GM23248 (cell line): ENCODE data around the gene EGFR. TPM values are rescaled to one million over a fixed set of nuclear protein-coding genes. Genes with fewer than 3 reads are reported as not detected.

Source experiments
- DNase-seq: peaks from one replicate; pipeline ENCODE4 v3.0.0-alpha.2; 2015
- H2AFZ ChIP-seq: fragments of 200-600 bp; sonication (generic); 2 replicates; pipeline ENCODE4 v1.6.1; 2016; ENCODE audit warnings: antibody characterized with exemption
- H3F3A ChIP-seq: fragments of 200-600 bp; sonication (generic); 2 replicates; pipeline ENCODE4 v1.6.1; 2016; ENCODE audit warnings: mild to moderate bottlenecking, antibody characterized with exemption, mixed run types; ENCODE audit not compliant: insufficient read depth
- H3K27ac ChIP-seq: fragments of 200-600 bp; sonication (generic); 2 replicates; pipeline ENCODE4 v1.5.1; 2016; ENCODE audit warnings: mild to moderate bottlenecking
- H3K27me3 ChIP-seq: fragments of 200-600 bp; sonication (generic); replicated peaks from 2 replicates; pipeline ENCODE4 v1.6.1; 2016; ENCODE audit warnings: mild to moderate bottlenecking; ENCODE audit not compliant: insufficient read depth
- H3K36me3 ChIP-seq: fragments of 200-600 bp; sonication (generic); 2 replicates; pipeline ENCODE4 v1.6.1; 2016; ENCODE audit warnings: low read depth, mild to moderate bottlenecking
- H3K4me1 ChIP-seq: fragments of 200-600 bp; sonication (generic); 2 replicates; pipeline ENCODE4 v1.6.1; 2016; ENCODE audit warnings: mild to moderate bottlenecking; ENCODE audit not compliant: insufficient read depth
- H3K4me2 ChIP-seq: fragments of 200-600 bp; sonication (generic); one replicate; pipeline ENCODE4 v1.6.1; 2016; ENCODE audit warnings: mild to moderate bottlenecking; ENCODE audit not compliant: unreplicated experiment
- H3K4me3 ChIP-seq: fragments of 200-600 bp; sonication (generic); 2 replicates; pipeline ENCODE4 v1.5.1; 2016; ENCODE audit warnings: mild to moderate bottlenecking
- H3K79me2 ChIP-seq: fragments of 200-600 bp; sonication (generic); 2 replicates; pipeline ENCODE4 v1.6.1; 2016; ENCODE audit warnings: mild to moderate bottlenecking; ENCODE audit not compliant: insufficient read depth
- H3K9ac ChIP-seq: fragments of 200-600 bp; sonication (generic); 2 replicates; pipeline ENCODE4 v1.6.1; 2016; ENCODE audit warnings: mild to moderate bottlenecking
- H3K9me2 ChIP-seq: fragments of 200-600 bp; sonication (generic); 2 replicates; pipeline ENCODE4 v1.6.1; 2016; ENCODE audit warnings: mixed run types, mild to moderate bottlenecking, moderate library complexity; ENCODE audit not compliant: insufficient read depth
- H3K9me3 ChIP-seq: fragments of 200-600 bp; sonication (generic); one replicate; pipeline ENCODE4 v1.6.1; 2017; ENCODE audit warnings: low read depth
- H4K20me1 ChIP-seq: fragments of 200-600 bp; sonication (generic); 2 replicates; pipeline ENCODE4 v1.6.0; 2016; ENCODE audit not compliant: insufficient read depth
- EZH2 ChIP-seq: fragments of 200-600 bp; sonication (generic); IDR thresholded peaks from 2 replicates; pipeline ENCODE4 v1.6.1; 2018; ENCODE audit warnings: antibody characterized with exemption, mild to moderate bottlenecking; ENCODE audit not compliant: insufficient read depth, poor library complexity, severe bottlenecking
- EZH2phosphoT487 ChIP-seq: fragments of 200-600 bp; sonication (generic); IDR thresholded peaks from 2 replicates; pipeline ENCODE4 v1.6.1; 2018; ENCODE audit warnings: antibody characterized with exemption, moderate library complexity, mild to moderate bottlenecking, low read depth; ENCODE audit not compliant: insufficient read depth
- WGBS, 2 experiments: methylation state at CpG; one replicate each; pipeline ENCODE4 v1.1.6; 2015 to 2017; ENCODE audit warnings: low lambda C conversion rate in 2 of 2, low coverage in 1 of 2; ENCODE audit errors: missing lambda C conversion rate in 2 of 2; 5-methylcytosine and 5-hydroxymethylcytosine counted together
- in situ Hi-C: fragments of 300-500 bp; cut with MboI; formaldehyde crosslinking; loops from 2 replicates; pipeline ENCODE4 v1.15.0; 2020
- polyA plus RNA-seq: library from polyadenylated mRNA; unstranded; fragments of >200 nt; fragmentation: Nextera tagmentation; extraction: Ambion mirVana; gene quantifications from 2 replicates; pipeline ENCODE4 v1.2.1, GENCODE V29; 2016
- total RNA-seq: library from RNA; depleted of rRNA; stranded (reverse); fragments of >200 nt; shearing (Covaris generic); gene quantifications from 2 replicates; pipeline ENCODE4 v1.2.3, GENCODE V29; 2014

EGFR gene
- total and polyA plus RNA-seq, 2 experiments from 2014 or later, result 48.7 to 53.5 TPM

- in situ Hi-C loops, result no loop called here
- peaks cover 35% of the 10 kb centered on the region for H3K4me1 ChIP-seq
- no peak overlapping the region for H3K4me2 ChIP-seq
- no peaks in the 10 kb centered on the region for H3K36me3 ChIP-seq
- H3K27ac ChIP-seq, result no peak overlapping the region
- no peaks in the 10 kb centered on the region for H4K20me1 ChIP-seq
- WGBS, 2 experiments, result 93 to 94% methylated on average over 11 of the region's 11 CpGs
- no peaks in the 10 kb centered on the region for H3K9me3 ChIP-seq
- peaks cover 99% of the 10 kb centered on the region for H3K79me2 ChIP-seq
- no peaks in the 10 kb centered on the region for H3K27me3 ChIP-seq
- no peak overlapping the region for H3K9ac ChIP-seq
- no peak overlapping the region for H2AFZ ChIP-seq
- DNase-seq, result no peak
- peaks cover 15% of the 10 kb centered on the region; the same call in 1 of the 2 replicates for H3F3A ChIP-seq
- H3K9me2 ChIP-seq, result no peaks in the 10 kb centered on the region
- no peak overlapping the region for H3K4me3 ChIP-seq
- no peak for TF ChIP-seq EZH2
- no peak for TF ChIP-seq EZH2phosphoT487
Observed at GRCh38 chr7:55112056-55112455, 93.2 kb downstream of the EGFR start.

- Histone ChIP-seq H3K4me2 (no peak overlapping the region), H3K27me3 (no peaks in the 10 kb centered on the region), H3K9ac (no peak overlapping the region), H3K27ac (no peak overlapping the region), H3K9me2 (no peaks in the 10 kb centered on the region), H3K4me3 (no peak overlapping the region), H3K79me2 (peaks cover 99% of the 10 kb centered on the region), H3K36me3 (no peaks in the 10 kb centered on the region), H3F3A (peaks cover 15% of the 10 kb centered on the region; the same call in 1 of the 2 replicates), H3K9me3 (no peaks in the 10 kb centered on the region), H3K4me1 (peaks cover 27% of the 10 kb centered on the region), H4K20me1 (no peaks in the 10 kb centered on the region), H2AFZ (no peak overlapping the region)
- 95 to 97% methylated on average over 3 of the region's 3 CpGs for WGBS, 2 experiments
- TF ChIP-seq EZH2 (no peak), EZH2phosphoT487 (no peak)
- in situ Hi-C loops, result no loop called here
- DNase-seq, result no peak
Observed at GRCh38 chr7:55113760-55114540, 95.1 kb downstream of the EGFR start.

- no peak for TF ChIP-seq EZH2phosphoT487
- TF ChIP-seq EZH2, result no peak
- peaks cover 94% of the 10 kb centered on the region for H3K79me2 ChIP-seq
- 91 to 94% methylated on average over 7 of the region's 7 CpGs for WGBS, 2 experiments
Observed at GRCh38 chr7:55117286-55117685, 98.5 kb downstream of the EGFR start.

GRCh38 chr7:55118426-55118825, 99.6 kb downstream of the EGFR start:
- no peak overlapping the region for H3K9ac ChIP-seq
- in situ Hi-C loops, result no loop called here
- H2AFZ ChIP-seq, result no peak overlapping the region
- H3K9me3 ChIP-seq, result no peaks in the 10 kb centered on the region
- peaks cover 94% of the 10 kb centered on the region for H3K79me2 ChIP-seq
- no peaks in the 10 kb centered on the region; the same call in 1 of the 2 replicates for H4K20me1 ChIP-seq
- no peak for TF ChIP-seq EZH2phosphoT487
- TF ChIP-seq EZH2, result no peak
- WGBS, 2 experiments, result 85 to 87% methylated on average over 5 of the region's 5 CpGs
- no peaks in the 10 kb centered on the region for H3K9me2 ChIP-seq
- DNase-seq, result no peak
- H3K4me2 ChIP-seq, result no peak overlapping the region
- H3K4me3 ChIP-seq, result no peak overlapping the region
- H3K27me3 ChIP-seq, result no peaks in the 10 kb centered on the region
- H3F3A ChIP-seq, result peaks cover 38% of the 10 kb centered on the region
- peaks cover 23% of the 10 kb centered on the region for H3K4me1 ChIP-seq
- no peaks in the 10 kb centered on the region for H3K36me3 ChIP-seq
- no peak overlapping the region for H3K27ac ChIP-seq

More at GRCh38 chr7:55117286-55117685, 98.5 kb downstream of the EGFR start:
- Histone ChIP-seq H3K4me1 (peaks cover 23% of the 10 kb centered on the region), H3K4me2 (no peak overlapping the region), H3K36me3 (no peaks in the 10 kb centered on the region), H3K27ac (no peak overlapping the region), H3F3A (peaks cover 28% of the 10 kb centered on the region), H3K4me3 (no peak overlapping the region), H3K9me2 (no peaks in the 10 kb centered on the region), H3K27me3 (no peaks in the 10 kb centered on the region), H3K9ac (no peak overlapping the region), H2AFZ (no peak overlapping the region), H3K9me3 (no peaks in the 10 kb centered on the region), H4K20me1 (no peaks in the 10 kb centered on the region; the same call in 1 of the 2 replicates)
- in situ Hi-C loops, result no loop called here
- no peak for DNase-seq
